HEK293T (cell line): Measurements from ENCODE around the gene JADE3.

ENCODE experiments used
- ELF4 ChIP-seq: fragments of 450-650 bp; IDR thresholded peaks from 2 replicates; pipeline ENCODE4 v1.6.1; 2017; ENCODE audit warnings: antibody characterized with exemption
- HDGF ChIP-seq: fragments of 450-650 bp; IDR thresholded peaks from 2 replicates; pipeline ENCODE4 v1.6.1; 2017; ENCODE audit warnings: antibody characterized with exemption, borderline replicate concordance
- L3MBTL2 ChIP-seq: fragments of 450-650 bp; conservative IDR thresholded peaks from 2 replicates; pipeline ENCODE4 v1.6.1; 2016; ENCODE audit warnings: mild to moderate bottlenecking
- NFRKB ChIP-seq: fragments of 450-650 bp; IDR thresholded peaks from 2 replicates; pipeline ENCODE4 v1.6.1; 2016; ENCODE audit warnings: mild to moderate bottlenecking, moderate library complexity
- SP1 ChIP-seq: fragments of 450-650 bp; IDR thresholded peaks from 2 replicates; pipeline ENCODE4 v1.6.1; 2017
- TARDBP ChIP-seq: fragments of 450-650 bp; IDR thresholded peaks from 2 replicates; pipeline ENCODE4 v1.6.1; 2016

DNA sequence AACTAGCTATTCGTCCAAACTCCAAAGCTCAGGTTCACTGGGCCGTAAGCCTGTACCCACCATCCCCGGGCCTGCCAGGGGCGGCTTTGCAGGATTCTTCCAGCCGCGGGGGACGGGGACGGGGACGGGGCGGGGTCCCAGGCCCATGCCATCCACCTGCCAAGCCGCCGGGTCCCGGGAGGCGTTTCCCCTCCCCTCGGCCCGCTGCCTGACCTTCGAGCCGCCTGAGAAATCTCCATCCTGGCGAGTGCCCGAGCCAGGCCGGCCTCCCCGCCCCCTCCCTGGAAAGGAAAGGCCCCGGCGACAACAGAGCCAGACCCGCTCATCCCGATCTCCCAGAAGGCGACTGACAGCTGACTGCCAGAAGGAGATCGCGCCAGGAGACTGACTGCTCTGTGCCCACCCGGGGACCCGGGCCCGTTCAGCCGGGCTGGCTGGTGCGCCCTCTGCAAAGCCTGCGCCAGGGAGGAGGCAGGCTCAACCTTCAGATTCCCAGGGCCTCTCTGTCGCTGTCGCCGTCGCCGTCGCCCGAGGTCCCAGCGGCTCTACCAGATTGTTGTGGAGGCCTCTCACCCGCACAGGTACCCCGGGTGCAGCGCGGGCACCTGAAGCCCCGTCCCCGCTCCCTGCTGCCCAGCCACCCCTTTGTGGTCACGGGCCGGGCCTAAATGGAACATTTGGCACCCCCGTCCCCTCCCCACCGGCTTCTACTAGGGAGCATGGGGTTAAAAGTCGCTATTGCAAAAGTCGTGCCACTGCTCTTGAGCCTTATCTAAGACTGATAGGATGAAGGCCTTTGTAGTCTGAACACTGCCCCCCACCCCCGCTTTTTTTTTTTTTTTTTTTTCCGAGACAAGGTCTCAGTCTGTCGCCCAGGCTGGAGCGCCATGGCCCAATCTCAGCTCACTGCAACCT is 166.2 kb downstream of the JADE3 start, which contains the start of gene RGN:
- TF ChIP-seq NFRKB, result no peak
- TF ChIP-seq ELF4, result no peak
- no peak for TF ChIP-seq HDGF
- TF ChIP-seq SP1, result no peak
- TF ChIP-seq TARDBP, result no peak
- no peak for TF ChIP-seq L3MBTL2
